ENCODE results near the gene DENND5A. TPM values are rescaled to one million over a fixed set of nuclear protein-coding genes. Genes with fewer than 3 reads are reported as not detected.

The DENND5A gene
- total and polyA plus RNA-seq, 9 of the 15 experiments (the other 6 are each of a cell fraction or from before 2014, with no cell fraction given): 11.7 to 130 (median 46.3) TPM

DNA sequence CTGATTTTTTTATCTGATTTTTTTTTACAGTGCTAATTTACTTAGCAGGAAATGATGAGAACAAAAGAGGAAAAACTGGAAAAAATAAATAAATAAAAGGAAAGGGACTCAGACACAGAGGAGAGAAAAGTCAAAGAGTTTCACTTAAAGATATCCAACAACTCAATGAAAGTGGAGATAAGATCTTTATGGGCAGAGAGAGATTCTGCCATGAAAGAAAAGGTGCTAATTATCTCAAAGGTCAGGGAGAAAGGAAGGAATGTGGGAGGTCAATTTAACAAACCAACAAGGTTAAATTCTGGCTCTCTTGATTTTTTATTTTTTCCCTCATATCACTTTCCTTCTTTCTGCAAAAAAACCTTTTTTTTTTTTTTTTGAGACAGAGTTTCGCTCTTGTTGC, 86.0 kb downstream of the DENND5A start:
- ChIA-PET POLR2A (no interaction called here), CTCF (ENCODE audit: low intra/inter-chr PET ratio) (no interaction called here)
- BruUV-seq (replicated peaks): no TSS peak
- Histone ChIP-seq H3K79me2 (ENCODE audit: control insufficient read depth, insufficient read depth, low read length) (no peaks in the 10 kb centered on the region), H3K36me3 (ENCODE audit: control insufficient read depth, insufficient read depth, low read length) (peaks cover 50% of the 10 kb centered on the region), H3K4me1 (replicated peaks in 1 of 2; ENCODE audit: control insufficient read depth in 2 of 2, insufficient read depth in 2 of 2, low read length in 2 of 2) (no peaks in the 10 kb centered on the region), H3K9me1 (ENCODE audit: control insufficient read depth, insufficient read depth, low read length) (no peaks in the 10 kb centered on the region), H3K9ac (ENCODE audit: insufficient read depth in 1 of 2, low read depth in 2 of 2, low read length in 2 of 2) (no peak overlapping the region), H2AFZ (ENCODE audit: low read depth, low read length) (no peak overlapping the region), H3K4me3 (no peak overlapping the region), H3K27ac (ENCODE audit: extremely low read depth, low read depth, low read length) (no peak overlapping the region), H3K9me3 (replicated peaks; ENCODE audit: control insufficient read depth, insufficient read depth, low read depth, low read length) (no peaks in the 10 kb centered on the region), H3K4me2 (ENCODE audit: insufficient read depth, low read length) (no peak overlapping the region), H3K27me3 (ENCODE audit: control insufficient read depth in 2 of 2, insufficient read depth in 2 of 2, low read length in 2 of 2) (no peaks in the 10 kb centered on the region), H4K20me1 (replicated peaks; ENCODE audit: control insufficient read depth, insufficient read depth, low read length) (no peaks in the 10 kb centered on the region)
- no CpG with 5 or more reads among the region's 1 CpG for WGBS (ENCODE audit: insufficient coverage, low coverage, missing lambda C conversion rate)
- FAIRE-seq: no peak
- in situ Hi-C loops (cut with MboI) (no loop called here), intact Hi-C loops (cut with micrococcal nuclease) (no loop called here)
- no peak for ATAC-seq
- DNase-seq (ENCODE audit: extremely low read depth in 1 of 4, low spot score in 3 of 4): no peak
- TF ChIP-seq SP1 (CRISPR knock-in tag; IDR thresholded peaks at IDR 0.05) (no peak), RERE (CRISPR knock-in tag; IDR thresholded peaks at IDR 0.05; ENCODE audit: borderline replicate concordance) (no peak), RBBP5 (IDR thresholded peaks at IDR 0.05; ENCODE audit: borderline replicate concordance, insufficient read depth, low read length, poor library complexity, severe bottlenecking) (no peak), SIN3A (IDR thresholded peaks at IDR 0.05; ENCODE audit: borderline replicate concordance in 2 of 2, control insufficient read depth in 1 of 2, low read depth in 2 of 2, low read length in 2 of 2) (no peak), TCF3 (CRISPR knock-in tag; IDR thresholded peaks at IDR 0.05) (no peak), MTA1 (IDR thresholded peaks at IDR 0.05; ENCODE audit: borderline replicate concordance) (no peak)
- TF ChIP-seq, protein P1, sequence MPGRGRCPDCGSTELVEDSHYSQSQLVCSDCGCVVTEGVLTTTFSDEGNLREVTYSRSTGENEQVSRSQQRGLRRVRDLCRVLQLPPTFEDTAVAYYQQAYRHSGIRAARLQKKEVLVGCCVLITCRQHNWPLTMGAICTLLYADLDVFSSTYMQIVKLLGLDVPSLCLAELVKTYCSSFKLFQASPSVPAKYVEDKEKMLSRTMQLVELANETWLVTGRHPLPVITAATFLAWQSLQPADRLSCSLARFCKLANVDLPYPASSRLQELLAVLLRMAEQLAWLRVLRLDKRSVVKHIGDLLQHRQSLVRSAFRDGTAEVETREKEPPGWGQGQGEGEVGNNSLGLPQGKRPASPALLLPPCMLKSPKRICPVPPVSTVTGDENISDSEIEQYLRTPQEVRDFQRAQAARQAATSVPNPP (IDR thresholded peaks at IDR 0.05; ENCODE audit: borderline replicate concordance, insufficient read depth, insufficient read length): no peak
